K562 (cell line): ENCODE data around the gene BRMS1. TPM values are rescaled to one million over a fixed set of nuclear protein-coding genes. Genes with fewer than 3 reads are reported as not detected.

Experiments used
- ATAC-seq: fragments of 200-7000 bp; cut with Tn5 transposase; 3 replicates; pipeline ENCODE4 v1.9.1; 2020; ENCODE audit warnings: moderate library complexity
- BruUV-seq: library from RNA; stranded (reverse); fragments of 400-500 nt; replicated peaks from 2 replicates; lab custom pipeline; 2021; lab: Mats Ljungman, UMichigan
- CTCF ChIA-PET: fragments of 300-600 bp; formaldehyde crosslinking; extraction: SDS; loops from one replicate; lab custom pipeline; 2021; ENCODE audit warnings: low intra/inter-chr PET ratio; lab: Yijun Ruan, JAX
- POLR2A ChIA-PET: fragments of 300-600, 350-650 bp; sonication (Branson Sonifier 250); formaldehyde crosslinking; extraction: SDS; loops from one replicate; lab custom pipeline; 2021; ENCODE audit warnings: antibody characterized with exemption, inconsistent platforms; lab: Yijun Ruan, JAX
- DNase-seq, 4 experiments: peaks; one replicate each; pipeline versions ENCODE4 v3.0.0 to v3.0.0-alpha.2; 2011 to 2018; ENCODE audit warnings: low spot score in 3 of 4, mixed read lengths in 3 of 4; ENCODE audit errors: extremely low read depth in 1 of 4
- FAIRE-seq: peaks from 2 replicates; lab custom pipeline; 2011; peaks lifted over from hg19 to GRCh38; lab: Jason Lieb, UNC
- H2AFZ ChIP-seq: 2 replicates; pipeline ENCODE4 v1.6.0; 2011; ENCODE audit warnings: low read depth, low read length, control low read depth, inconsistent platforms
- H3K27ac ChIP-seq: fragments of 200-600 bp; 3 replicates; pipeline ENCODE4 v1.8.0; 2011; ENCODE audit warnings: low read depth, mild to moderate bottlenecking, control low read depth, inconsistent platforms, low read length, moderate library complexity, mixed read lengths; ENCODE audit errors: extremely low read depth
- H3K27me3 ChIP-seq, 2 experiments: fragments of 300-600 bp in 1 of 2; 2 replicates in 1 of 2; 3 replicates in 1 of 2; pipeline versions ENCODE4 v1.6.0 to v1.8.0; 2011; ENCODE audit warnings: inconsistent platforms in 2 of 2, low read length in 2 of 2, mild to moderate bottlenecking in 1 of 2, mixed read lengths in 1 of 2, moderate library complexity in 1 of 2; ENCODE audit not compliant: control insufficient read depth in 2 of 2, insufficient read depth in 2 of 2
- H3K36me3 ChIP-seq: fragments of 300-600 bp; 3 replicates; pipeline ENCODE4 v1.8.0; 2011; ENCODE audit warnings: mild to moderate bottlenecking, low read length, inconsistent platforms; ENCODE audit not compliant: control insufficient read depth, insufficient read depth
- H3K4me1 ChIP-seq, 2 experiments: fragments of 200-600 bp in 1 of 2; replicated peaks in 1 of 2; 2 replicates in 1 of 2; 3 replicates in 1 of 2; pipeline versions ENCODE4 v1.5.1 to v1.8.0; 2011; ENCODE audit warnings: inconsistent platforms in 2 of 2, low read length in 2 of 2, mild to moderate bottlenecking in 1 of 2, mixed read lengths in 1 of 2, moderate library complexity in 1 of 2; ENCODE audit not compliant: control insufficient read depth in 2 of 2, insufficient read depth in 2 of 2
- H3K4me2 ChIP-seq: 2 replicates; pipeline ENCODE4 v1.6.1; 2011; ENCODE audit warnings: low read length, control low read depth, inconsistent platforms, mixed read lengths; ENCODE audit not compliant: insufficient read depth
- H3K4me3 ChIP-seq: fragments of 200-600 bp; sonication (generic), shearing (Covaris generic); 2 replicates; pipeline ENCODE4 v1.5.1; 2016; ENCODE audit warnings: control low read depth, inconsistent platforms
- H3K79me2 ChIP-seq: fragments of 200-600 bp; 3 replicates; pipeline ENCODE4 v1.8.0; 2011; ENCODE audit warnings: low read length, inconsistent platforms; ENCODE audit not compliant: control insufficient read depth, insufficient read depth
- H3K9ac ChIP-seq, 2 experiments: 2 replicates each; pipeline versions ENCODE4 v1.6.0 to v1.6.1; 2011; ENCODE audit warnings: low read depth in 2 of 2, low read length in 2 of 2, control low read depth in 1 of 2, inconsistent platforms in 1 of 2, mild to moderate bottlenecking in 1 of 2, mixed read lengths in 1 of 2; ENCODE audit not compliant: insufficient read depth in 1 of 2
- H3K9me1 ChIP-seq: one replicate; pipeline ENCODE4 v1.6.0; 2011; ENCODE audit warnings: inconsistent platforms, mild to moderate bottlenecking, low read length, moderate library complexity; ENCODE audit not compliant: control insufficient read depth, insufficient read depth
- H3K9me3 ChIP-seq: replicated peaks from 2 replicates; pipeline ENCODE4 v1.5.1; 2011; ENCODE audit warnings: low read depth, low read length, inconsistent platforms; ENCODE audit not compliant: control insufficient read depth, insufficient read depth
- H4K20me1 ChIP-seq: replicated peaks from 2 replicates; pipeline ENCODE4 v1.6.1; 2011; ENCODE audit warnings: low read length, inconsistent platforms, mixed read lengths; ENCODE audit not compliant: control insufficient read depth, insufficient read depth
- BCOR ChIP-seq: fragments of 450-650 bp; IDR thresholded peaks from 2 replicates; pipeline ENCODE4 v1.6.1; 2016
- GTF3C2 ChIP-seq: IDR thresholded peaks from 3 replicates; pipeline ENCODE4 v1.6.1; 2011; ENCODE audit warnings: borderline replicate concordance, mild to moderate bottlenecking, moderate library complexity; ENCODE audit not compliant: insufficient read length; ENCODE audit errors: extremely low read depth
- HNRNPLL ChIP-seq: fragments of 200-400 bp; formaldehyde crosslinking; IDR thresholded peaks from 2 replicates; pipeline ENCODE4 v1.6.1; 2017; ENCODE audit warnings: low read length, low read depth, mild to moderate bottlenecking; ENCODE audit not compliant: poor library complexity, severe bottlenecking
- IFI16 ChIP-seq: fragments of 250-450 bp; sonication (Bioruptor Pico); IDR thresholded peaks from 2 replicates; pipeline ENCODE4 v2.1.2; 2022; ENCODE audit warnings: mild to moderate bottlenecking, inconsistent platforms
- KLF1 ChIP-seq: fragments of 450-650 bp; IDR thresholded peaks from 2 replicates; pipeline ENCODE4 v1.6.1; 2016; ENCODE audit warnings: missing genetic modification characterization, missing compliant biosample characterization
- MIER1 ChIP-seq: fragments of 450-650 bp; IDR thresholded peaks from 2 replicates; pipeline ENCODE4 v1.6.1; 2016; ENCODE audit warnings: antibody characterized with exemption, mild to moderate bottlenecking, low read depth
- POLR2AphosphoS2 ChIP-seq: IDR thresholded peaks from 2 replicates; pipeline ENCODE4 v1.6.1; 2012; ENCODE audit warnings: low read length, improper control_type of control experiment
- POLR2AphosphoS5 ChIP-seq: IDR thresholded peaks from 2 replicates; pipeline ENCODE4 v1.6.1; 2011; ENCODE audit warnings: mild to moderate bottlenecking, low read depth, low read length, moderate library complexity; ENCODE audit not compliant: control insufficient read depth, insufficient read depth
- PTBP1 ChIP-seq: fragments of 200-400 bp; formaldehyde crosslinking; IDR thresholded peaks from 2 replicates; pipeline ENCODE4 v1.6.1; 2017; ENCODE audit warnings: low read depth, low read length
- RBM25 ChIP-seq: fragments of 200-400 bp; formaldehyde crosslinking; IDR thresholded peaks from 2 replicates; pipeline ENCODE4 v1.6.1; 2018; ENCODE audit warnings: low read length, low read depth, moderate library complexity; ENCODE audit not compliant: severe bottlenecking
- ZSCAN29 ChIP-seq: fragments of 450-650 bp; IDR thresholded peaks from 2 replicates; pipeline ENCODE4 v1.6.1; 2017
- WGBS: fragments of 100-300 bp; shearing (Covaris generic); methylation state at CpG from one replicate; pipeline ENCODE4 v1.1.6; 2016; ENCODE audit warnings: low coverage, mixed read lengths; ENCODE audit not compliant: insufficient coverage; ENCODE audit errors: missing lambda C conversion rate; 5-methylcytosine and 5-hydroxymethylcytosine counted together
- in situ Hi-C: fragments of 300-500 bp; cut with MboI; formaldehyde crosslinking; loops from 4 replicates; pipeline ENCODE4 v1.15.0; 2018; ENCODE audit warnings: inconsistent platforms, mixed read lengths
- intact Hi-C: fragments of 100-400 bp; cut with micrococcal nuclease; formaldehyde crosslinking; loops from 2 replicates; pipeline ENCODE4 v1.14.2; 2022
- polyA plus RNA-seq, 8 experiments: library from polyadenylated mRNA; depleted of rRNA in 4 of 8; stranded (reverse) in 5 of 8; unstranded in 3 of 8; fragments of >200 nt; fragmentation: Nextera tagmentation in 2 of 8; fragmentation: Illumina TruSeq in 1 of 8; extraction: Ambion mirVana in 2 of 8; extraction: Trizol in 1 of 8; gene quantifications; 2 replicates each; pipeline versions ENCODE4 v1.2.1 to v1.2.3, GENCODE V29; 2011 to 2014; ENCODE audit warnings: inconsistent platforms in 1 of 8, missing spikeins in 1 of 8
- total RNA-seq, 7 experiments: library from RNA; depleted of rRNA in 6 of 7; stranded (reverse); fragments of >200 nt in 6 of 7; fragmentation: Illumina TruSeq in 2 of 7; extraction: Trizol in 2 of 7; gene quantifications; 2 replicates each; pipeline versions ENCODE4 v1.2.1 to v1.2.3, GENCODE V29; 2011 to 2021; ENCODE audit warnings: low replicate concordance in 1 of 7

Gene BRMS1
- total and polyA plus RNA-seq, 9 of the 15 experiments (the other 6 are each of a cell fraction or from before 2014, with no cell fraction given), result 2.2 to 78.8 (median 33.4) TPM

- ChIA-PET POLR2A (interaction anchor here (0.8 to 1.0 kb wide), 2 partner anchors 78 to 660 kb away, joined by 3 to 5 read pairs; partner anchors contain the start of gene YIF1A), CTCF (no interaction called here)
- WGBS, result 93% methylated on average over 8 of the region's 8 CpGs
- no peak for ATAC-seq
- Histone ChIP-seq H2AFZ (no peak overlapping the region), H3K4me1 (peaks cover 10 to 54% of the 10 kb centered on the region in 2 experiments; a peak in 4 of 5 replicates), H3K27ac (no peak overlapping the region), H3K4me2 (no peak overlapping the region), H3K9me3 (no peaks in the 10 kb centered on the region), H3K27me3 (no peaks in the 10 kb centered on the region), H3K36me3 (peaks cover 81% of the 10 kb centered on the region), H3K9me1 (peaks cover 7% of the 10 kb centered on the region), H3K4me3 (no peak overlapping the region), H3K9ac (0 out of 4 replicates have a peak overlapping the region, but pooled peaks of 1 of the 2 experiments have one; percentile 23), H4K20me1 (peaks cover 25% of the 10 kb centered on the region; the same call in 1 of the 2 replicates), H3K79me2 (peaks cover 49% of the 10 kb centered on the region)
- in situ Hi-C loops, result no loop called here
- intact Hi-C loops, result no loop called here
- no peak for TF ChIP-seq PTBP1
- TF ChIP-seq POLR2AphosphoS5, result 0 out of 2 replicates have a peak, but pooled peaks have one; percentile 10
- no peak for TF ChIP-seq MIER1
- 0 out of 2 replicates have a peak, but pooled peaks have one; percentile 29 for TF ChIP-seq BCOR
- TF ChIP-seq POLR2AphosphoS2, result 0 out of 2 replicates have a peak, but pooled peaks have one; percentile 18
- TF ChIP-seq ZSCAN29, result no peak
- no peak for TF ChIP-seq HNRNPLL
- peak; percentile 80 for TF ChIP-seq RBM25
- TF ChIP-seq KLF1 (tag), result no peak
- no peak for TF ChIP-seq IFI16 (CRISPR knock-in tag)
- TF ChIP-seq GTF3C2, result no peak
- DNase-seq, result peak in 1 of 4 experiments; percentile 3
- BruUV-seq, result no TSS peak
- no peak for FAIRE-seq
These were observed 22.1 kb upstream of the BRMS1 start for GRCh38 chr11:66366844-66367477.
